GM21529 (cell line): ENCODE measurements around the gene GALNT18.

Experiments
- ATAC-seq: cut with Tn5 transposase; IDR thresholded peaks from one replicate; pipeline ENCODE4 v1.9.1; 2021; ENCODE audit not compliant: unreplicated experiment

GALNT18 gene

GRCh38 chr11:11391796-11392463 is 229.9 kb downstream of the GALNT18 start:
- no peak for ATAC-seq

- ATAC-seq = no peak
These were observed 230.6 kb downstream of the GALNT18 start for GRCh38 chr11:11391169-11391568.

- ATAC-seq = no peak
These were observed 231.6 kb downstream of the GALNT18 start for GRCh38 chr11:11390068-11390771.

- no peak for ATAC-seq
These were observed 232.6 kb downstream of the GALNT18 start for GRCh38 chr11:11389238-11389637.

GRCh38 chr11:11387622-11388305 is 234.0 kb downstream of the GALNT18 start:
- ATAC-seq = no peak

- no peak for ATAC-seq
These were observed 234.6 kb downstream of the GALNT18 start for GRCh38 chr11:11387207-11387606.

GRCh38 chr11:11384829-11385228 is 237.0 kb downstream of the GALNT18 start:
- ATAC-seq = no peak

- ATAC-seq = no peak
These were observed 237.8 kb downstream of the GALNT18 start for GRCh38 chr11:11383995-11384394.

GRCh38 chr11:11382858-11383532 is 238.8 kb downstream of the GALNT18 start:
- no peak for ATAC-seq

GRCh38 chr11:11381471-11382105 is 240.2 kb downstream of the GALNT18 start:
- no peak for ATAC-seq

- no peak for ATAC-seq
These were observed 240.9 kb downstream of the GALNT18 start for GRCh38 chr11:11380883-11381282.

GRCh38 chr11:11380340-11380739 is 241.5 kb downstream of the GALNT18 start:
- ATAC-seq = no peak

GRCh38 chr11:11379661-11380060 is 242.1 kb downstream of the GALNT18 start:
- no peak for ATAC-seq

- ATAC-seq = no peak
These were observed 243.4 kb downstream of the GALNT18 start for GRCh38 chr11:11378184-11378940.

- peak; percentile 44 for ATAC-seq
These were observed 247.3 kb downstream of the GALNT18 start for GRCh38 chr11:11374358-11375148.

- no peak for ATAC-seq
These were observed 247.9 kb downstream of the GALNT18 start for GRCh38 chr11:11373934-11374333.

- no peak for ATAC-seq
These were observed 249.3 kb downstream of the GALNT18 start for GRCh38 chr11:11372461-11372860.

GRCh38 chr11:11370962-11371303 is 250.9 kb downstream of the GALNT18 start:
- no peak for ATAC-seq

- ATAC-seq = no peak
These were observed 251.4 kb downstream of the GALNT18 start for GRCh38 chr11:11370255-11370961.
